Naive thymus-derived CD4-positive, alpha-beta T cell (primary cell): ENCODE data around the gene RFX3. TPM values are rescaled to one million over a fixed set of nuclear protein-coding genes. Genes with fewer than 3 reads are reported as not detected.

Experiments used
- ATAC-seq: fragments of 150-1000 bp; cut with Tn5 transposase; 2 replicates; pipeline ENCODE4 v1.10.0; 2021; ENCODE audit warnings: mild to moderate bottlenecking, moderate library complexity
- CTCF ChIA-PET: fragments of 350-600 bp; sonication (Branson Sonifier 250); formaldehyde crosslinking; loops from one replicate; lab custom pipeline; 2021; ENCODE audit warnings: antibody characterized with exemption; lab: Charles Lee
- POLR2A ChIA-PET: fragments of 350-600 bp; sonication (Branson Sonifier 250); formaldehyde crosslinking; loops from one replicate; lab custom pipeline; 2021; ENCODE audit warnings: antibody characterized with exemption, inconsistent platforms; lab: Charles Lee
- DNase-seq, 9 donors: peaks; one replicate each; pipeline versions ENCODE4 v3.0.0 to v3.0.0-alpha.2; 2020 to 2022; ENCODE audit warnings: mixed read lengths in 1 of 9
- H3K27ac ChIP-seq: one replicate; pipeline ENCODE4 v1.7.0; 2013; ENCODE audit warnings: mild to moderate bottlenecking, low read depth, low read length, moderate library complexity
- H3K27me3 ChIP-seq, 2 donors: one replicate each; pipeline ENCODE4 v1.7.0; 2013; ENCODE audit warnings: low read length in 2 of 2, mild to moderate bottlenecking in 2 of 2, moderate library complexity in 2 of 2; ENCODE audit not compliant: control insufficient read depth in 2 of 2, insufficient read depth in 2 of 2
- H3K36me3 ChIP-seq, 3 experiments: 1 replicate in 2 of 3; 2 replicates in 1 of 3; pipeline ENCODE4 v1.7.0; 2013; ENCODE audit warnings: low read length in 3 of 3, mild to moderate bottlenecking in 3 of 3, moderate library complexity in 1 of 3; ENCODE audit not compliant: insufficient read depth in 3 of 3, control insufficient read depth in 2 of 3
- H3K4me1 ChIP-seq, 2 donors: one replicate each; pipeline ENCODE4 v1.7.0; 2013; ENCODE audit warnings: low read length in 2 of 2, mild to moderate bottlenecking in 2 of 2, moderate library complexity in 1 of 2; ENCODE audit not compliant: control insufficient read depth in 2 of 2, insufficient read depth in 2 of 2
- H3K4me3 ChIP-seq: 2 replicates; pipeline ENCODE4 v1.7.0; 2013; ENCODE audit warnings: mild to moderate bottlenecking, low read length
- H3K9me3 ChIP-seq, 3 experiments: 1 replicate in 2 of 3; 2 replicates in 1 of 3; pipeline ENCODE4 v1.7.0; 2013; ENCODE audit warnings: low read length in 3 of 3; ENCODE audit not compliant: control insufficient read depth in 2 of 3
- H3K27ac Mint-ChIP-seq, 9 donors: one replicate each; pipeline ENCODE4 v1.8.0; 2020 to 2022; ENCODE audit warnings: mixed read lengths in 9 of 9, mild to moderate bottlenecking in 8 of 9, moderate library complexity in 5 of 9, inconsistent platforms in 2 of 9
- H3K27me3 Mint-ChIP-seq, 5 donors: one replicate each; pipeline ENCODE4 v1.8.0; 2021 to 2022; ENCODE audit warnings: mixed read lengths in 5 of 5, mild to moderate bottlenecking in 1 of 5
- H3K36me3 Mint-ChIP-seq, 5 donors: one replicate each; pipeline ENCODE4 v1.8.0; 2020 to 2022; ENCODE audit warnings: mixed read lengths in 5 of 5, mild to moderate bottlenecking in 3 of 5, inconsistent platforms in 1 of 5
- H3K4me1 Mint-ChIP-seq, 7 donors: one replicate each; pipeline ENCODE4 v1.8.0; 2020 to 2022; ENCODE audit warnings: mixed read lengths in 7 of 7, mild to moderate bottlenecking in 3 of 7, inconsistent platforms in 1 of 7
- H3K4me3 Mint-ChIP-seq, 10 donors: one replicate each; pipeline ENCODE4 v1.8.0; 2020 to 2022; ENCODE audit warnings: mild to moderate bottlenecking in 10 of 10, mixed read lengths in 10 of 10, moderate library complexity in 6 of 10, inconsistent platforms in 2 of 10
- H3K9me3 Mint-ChIP-seq, 11 donors: one replicate each; pipeline ENCODE4 v1.8.0; 2020 to 2022; ENCODE audit warnings: mixed read lengths in 11 of 11, mild to moderate bottlenecking in 4 of 11, inconsistent platforms in 1 of 11, moderate library complexity in 1 of 11
- intact Hi-C, 2 donors: fragments of 100-400 bp; cut with micrococcal nuclease; formaldehyde crosslinking; loops; one replicate each; pipeline ENCODE4 v1.15.1; 2023
- polyA plus RNA-seq, 2 donors: library from polyadenylated mRNA; unstranded; fragments of 300-500 nt; fragmentation: Illumina TruSeq; gene quantifications; one replicate each; pipeline ENCODE4 v1.2.3, GENCODE V29; 2021
- total RNA-seq, 6 experiments: library from RNA in 5 of 6; stranded (reverse) in 5 of 6; gene quantifications; 1 replicate in 5 of 6; 2 replicates in 1 of 6; pipeline ENCODE4 v1.2.3 and lab custom pipeline; 2021 to 2026

Gene RFX3
- total and polyA plus RNA-seq, 7 experiments from 2014 or later, result 6.2 to 31.7 (median 24.7) TPM

GRCh38 chr9:3237121-3237520 lies 288.7 kb downstream of the RFX3 start:
- Mint-ChIP-seq H3K4me1 (peaks cover 0 to 3% (median 0%) of the 10 kb centered on the region in 7 donors), H3K36me3 (peaks cover 0 to 27% (median 19%) of the 10 kb centered on the region in 5 donors), H3K27me3 (no peaks in the 10 kb centered on the region), H3K4me3 (no peak overlapping the region), H3K9me3 (no peaks in the 10 kb centered on the region), H3K27ac (no peak overlapping the region)
- no peak for ATAC-seq
- ChIA-PET POLR2A (no interaction called here), CTCF (interaction anchor here (0.7 kb wide), 1 partner anchor 213 kb away, joined by 5 read pairs; no protein-coding TSS in a partner anchor)
- intact Hi-C loops, result no loop called here
- no peak for DNase-seq
- Histone ChIP-seq H3K27me3 (no peaks in the 10 kb centered on the region), H3K9me3 (no peaks in the 10 kb centered on the region), H3K4me1 (no peaks in the 10 kb centered on the region), H3K27ac (no peak overlapping the region), H3K36me3 (peaks cover 0 to 4% (median 0%) of the 10 kb centered on the region in 3 experiments), H3K4me3 (no peak overlapping the region)

DNA sequence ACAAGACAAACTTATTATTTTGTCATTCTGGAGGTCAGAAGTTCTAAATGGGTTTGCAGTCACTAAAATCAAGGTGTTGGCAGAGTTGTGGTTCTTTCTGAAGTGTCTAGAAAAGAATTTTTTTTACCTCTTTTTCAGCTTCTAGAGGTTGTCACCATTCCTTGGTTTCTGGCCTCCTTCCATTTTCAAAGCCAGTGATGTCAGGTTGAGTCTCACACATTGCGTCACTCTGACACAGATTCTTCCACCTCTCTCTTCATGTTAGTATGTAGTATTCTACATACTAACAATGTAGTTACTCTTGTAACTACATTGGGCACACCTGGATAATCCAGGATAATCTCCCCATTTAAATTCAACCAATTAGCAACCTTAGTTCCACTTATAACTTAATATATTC lies 290.3 kb downstream of the RFX3 start:
- peaks cover 0 to 4% (median 0%) of the 10 kb centered on the region in 3 experiments for H3K36me3 ChIP-seq
- Mint-ChIP-seq H3K4me3 (no peak overlapping the region), H3K27ac (no peak overlapping the region), H3K36me3 (peaks cover 0 to 28% (median 24%) of the 10 kb centered on the region in 5 donors), H3K4me1 (peaks cover 0 to 5% (median 0%) of the 10 kb centered on the region in 7 donors), H3K27me3 (no peaks in the 10 kb centered on the region), H3K9me3 (no peaks in the 10 kb centered on the region)
- intact Hi-C loops, result no loop called here
- H3K27ac ChIP-seq, result no peak overlapping the region
- H3K27me3 ChIP-seq, result no peaks in the 10 kb centered on the region
- CTCF ChIA-PET, result no interaction called here
- H3K9me3 ChIP-seq, result no peaks in the 10 kb centered on the region
- POLR2A ChIA-PET, result no interaction called here
- ATAC-seq (no peak), DNase-seq (no peak)
- H3K4me1 ChIP-seq, result no peaks in the 10 kb centered on the region
- H3K4me3 ChIP-seq, result no peak overlapping the region

- DNase-seq, result no peak
- no peak overlapping the region for H3K27ac Mint-ChIP-seq
- H3K4me1 Mint-ChIP-seq, result peaks cover 0 to 1% (median 0%) of the 10 kb centered on the region in 7 donors
- H3K4me3 Mint-ChIP-seq, result no peak overlapping the region
- Histone ChIP-seq H3K27ac (no peak overlapping the region), H3K4me3 (no peak overlapping the region), H3K9me3 (no peaks in the 10 kb centered on the region), H3K4me1 (no peaks in the 10 kb centered on the region), H3K36me3 (peaks cover 0 to 12% (median 0%) of the 10 kb centered on the region in 3 experiments), H3K27me3 (no peaks in the 10 kb centered on the region)
- ChIA-PET POLR2A (interaction anchor here (0.5 kb wide), 1 partner anchor 350 kb away, joined by 3 read pairs; no protein-coding TSS in a partner anchor), CTCF (no interaction called here)
- no peaks in the 10 kb centered on the region for H3K27me3 Mint-ChIP-seq
- no peak for ATAC-seq
- intact Hi-C loops, result no loop called here
- peaks cover 0 to 33% (median 21%) of the 10 kb centered on the region in 5 donors for H3K36me3 Mint-ChIP-seq
- no peaks in the 10 kb centered on the region for H3K9me3 Mint-ChIP-seq
Measured at GRCh38 chr9:3224931-3225330, 300.9 kb downstream of the RFX3 start.

- H3K36me3 ChIP-seq, result no peaks in the 10 kb centered on the region
- no peak for ATAC-seq
- Mint-ChIP-seq H3K4me1 (no peaks in the 10 kb centered on the region), H3K36me3 (peaks cover 0 to 3% (median 0%) of the 10 kb centered on the region in 5 donors), H3K4me3 (no peak overlapping the region), H3K27me3 (peaks cover 4 to 8% (median 6%) of the 10 kb centered on the region in 5 donors), H3K27ac (no peak overlapping the region), H3K9me3 (peaks cover 0 to 4% (median 0%) of the 10 kb centered on the region in 11 donors)
- H3K4me3 ChIP-seq, result no peak overlapping the region
- no peaks in the 10 kb centered on the region for H3K4me1 ChIP-seq
- H3K9me3 ChIP-seq, result no peaks in the 10 kb centered on the region
- CTCF ChIA-PET, result interaction anchor here (0.6 kb wide), 1 partner anchor 155 kb away, joined by 3 read pairs; no protein-coding TSS in a partner anchor
- H3K27me3 ChIP-seq, result no peaks in the 10 kb centered on the region
- intact Hi-C loops, result no loop called here
- no peak overlapping the region for H3K27ac ChIP-seq
- DNase-seq, result no peak
- POLR2A ChIA-PET, result no interaction called here
Measured at GRCh38 chr9:3215658-3216057, 310.1 kb downstream of the RFX3 start.

DNA sequence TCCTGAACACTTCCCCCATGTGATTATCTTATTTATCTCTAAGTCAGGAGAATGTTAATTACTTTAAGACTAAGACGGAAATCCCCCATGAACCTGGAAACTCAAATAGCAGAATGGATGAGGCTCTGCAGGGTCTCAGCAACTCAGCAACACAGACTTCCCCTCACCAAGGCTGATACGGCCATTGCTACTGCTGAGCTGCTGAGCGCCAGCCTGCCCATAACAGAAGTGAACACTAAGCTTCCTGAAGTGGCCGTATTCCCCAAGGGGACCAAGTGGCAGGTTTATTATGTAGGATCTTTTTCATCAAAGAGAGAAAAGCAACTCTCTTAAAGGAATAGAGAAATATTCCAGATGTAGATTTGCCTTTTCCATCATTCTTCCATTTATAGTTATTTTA lies 311.1 kb downstream of the RFX3 start:
- H3K27me3 ChIP-seq, result no peaks in the 10 kb centered on the region
- peaks cover 0 to 4% (median 0%) of the 10 kb centered on the region in 11 donors for H3K9me3 Mint-ChIP-seq
- intact Hi-C loops, result no loop called here
- CTCF ChIA-PET, result no interaction called here
- H3K4me3 Mint-ChIP-seq, result no peak overlapping the region
- DNase-seq (no peak), ATAC-seq (no peak)
- no peaks in the 10 kb centered on the region for H3K36me3 ChIP-seq
- POLR2A ChIA-PET, result no interaction called here
- no peak overlapping the region for H3K4me3 ChIP-seq
- no peak overlapping the region for H3K27ac ChIP-seq
- H3K27me3 Mint-ChIP-seq, result peaks cover 4 to 16% (median 9%) of the 10 kb centered on the region in 5 donors
- H3K36me3 Mint-ChIP-seq, result peaks cover 0 to 3% (median 0%) of the 10 kb centered on the region in 5 donors
- H3K4me1 ChIP-seq, result no peaks in the 10 kb centered on the region
- no peaks in the 10 kb centered on the region for H3K4me1 Mint-ChIP-seq
- H3K27ac Mint-ChIP-seq, result no peak overlapping the region
- H3K9me3 ChIP-seq, result no peaks in the 10 kb centered on the region

DNA sequence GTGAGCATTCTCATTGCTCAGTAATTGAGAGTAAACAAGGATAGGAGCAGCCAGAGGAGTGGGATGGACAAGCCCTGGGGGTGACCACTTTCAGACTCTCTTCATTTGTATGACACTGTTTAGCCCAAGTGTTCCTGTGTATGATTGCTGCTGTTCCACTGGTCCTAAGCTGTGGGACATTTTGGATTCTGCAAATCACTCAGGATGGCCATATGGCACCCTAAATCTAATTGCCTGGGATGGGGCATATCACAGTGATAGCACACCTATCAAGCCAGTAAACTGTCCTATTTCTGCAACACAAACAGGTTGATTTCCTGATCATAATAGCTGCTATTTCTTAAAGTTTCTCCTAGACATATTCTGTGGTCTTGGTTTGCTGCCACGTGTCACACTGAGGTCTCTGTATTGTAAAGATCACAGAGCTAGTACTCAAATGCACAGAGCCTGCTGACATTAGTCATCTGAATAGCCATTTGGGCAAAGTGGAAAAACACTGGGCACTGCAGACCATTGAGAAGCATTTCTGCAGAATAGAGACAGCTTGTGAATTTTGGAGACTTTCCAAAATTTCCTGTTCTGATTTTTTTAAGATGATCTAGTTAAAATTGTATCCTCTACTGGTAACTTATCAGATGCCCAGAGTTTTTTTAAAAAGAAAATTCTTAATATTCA lies 320.2 kb downstream of the RFX3 start:
- intact Hi-C loops, result no loop called here
- ChIA-PET POLR2A (no interaction called here), CTCF (no interaction called here)
- Mint-ChIP-seq H3K4me3 (no peak overlapping the region), H3K9me3 (peaks cover 0 to 9% (median 0%) of the 10 kb centered on the region in 11 donors), H3K4me1 (no peaks in the 10 kb centered on the region), H3K27me3 (peaks cover 2 to 14% (median 8%) of the 10 kb centered on the region in 5 donors), H3K27ac (no peak overlapping the region), H3K36me3 (no peaks in the 10 kb centered on the region)
- DNase-seq (no peak), ATAC-seq (no peak)
- no peaks in the 10 kb centered on the region for H3K36me3 ChIP-seq
- no peaks in the 10 kb centered on the region for H3K9me3 ChIP-seq
- no peak overlapping the region for H3K27ac ChIP-seq
- no peaks in the 10 kb centered on the region for H3K27me3 ChIP-seq
- H3K4me1 ChIP-seq, result no peaks in the 10 kb centered on the region
- H3K4me3 ChIP-seq, result no peak overlapping the region

- H3K4me1 Mint-ChIP-seq, result no peaks in the 10 kb centered on the region
- H3K27ac ChIP-seq, result no peak overlapping the region
- intact Hi-C loops, result no loop called here
- POLR2A ChIA-PET, result no interaction called here
- no peak overlapping the region for H3K27ac Mint-ChIP-seq
- no peaks in the 10 kb centered on the region for H3K4me1 ChIP-seq
- H3K36me3 Mint-ChIP-seq, result no peaks in the 10 kb centered on the region
- no peak overlapping the region for H3K4me3 ChIP-seq
- H3K9me3 ChIP-seq, result no peaks in the 10 kb centered on the region
- no peak overlapping the region for H3K4me3 Mint-ChIP-seq
- H3K27me3 Mint-ChIP-seq, result peaks cover 5 to 19% (median 7%) of the 10 kb centered on the region in 5 donors
- no peaks in the 10 kb centered on the region for H3K36me3 ChIP-seq
- no peaks in the 10 kb centered on the region for H3K27me3 ChIP-seq
- ATAC-seq, result no peak
- peaks cover 0 to 9% (median 0%) of the 10 kb centered on the region in 11 donors for H3K9me3 Mint-ChIP-seq
- CTCF ChIA-PET, result no interaction called here
- DNase-seq, result no peak
Measured at GRCh38 chr9:3200331-3200774, 325.4 kb downstream of the RFX3 start.
